Activated CD8-positive, alpha-beta memory T cell treated with anti-CD3 and anti-CD28 coated beads for 4 hours (primary cell): ENCODE data around the gene PLCB1.

Experiments
- DNase-seq, 2 donors: peaks; one replicate each; pipeline ENCODE4 v3.0.0-alpha.2; 2020; ENCODE audit warnings: low read depth in 2 of 2

PLCB1 gene

GRCh38 chr20:8657664-8658063 is 525.6 kb downstream of the PLCB1 start:
- no peak for DNase-seq

GRCh38 chr20:8658103-8658502 is 526.0 kb downstream of the PLCB1 start:
- DNase-seq = no peak

GRCh38 chr20:8661229-8661952 is 529.3 kb downstream of the PLCB1 start:
- no peak for DNase-seq

- DNase-seq = no peak
Measured at GRCh38 chr20:8662433-8662954, 530.4 kb downstream of the PLCB1 start.

GRCh38 chr20:8663424-8663823 is 531.4 kb downstream of the PLCB1 start:
- DNase-seq = no peak

GRCh38 chr20:8664778-8665177 is 532.7 kb downstream of the PLCB1 start:
- no peak for DNase-seq

GRCh38 chr20:8667306-8667705 is 535.2 kb downstream of the PLCB1 start:
- no peak for DNase-seq

- no peak for DNase-seq
Measured at GRCh38 chr20:8670207-8670892, 538.3 kb downstream of the PLCB1 start.

- DNase-seq = no peak
Measured at GRCh38 chr20:8670893-8671215, 538.8 kb downstream of the PLCB1 start.

- no peak for DNase-seq
Measured at GRCh38 chr20:8671370-8671961, 539.4 kb downstream of the PLCB1 start.

- no peak for DNase-seq
Measured at GRCh38 chr20:8673116-8673515, 541.0 kb downstream of the PLCB1 start.

- DNase-seq = no peak
Measured at GRCh38 chr20:8675896-8676295, 543.8 kb downstream of the PLCB1 start.

- DNase-seq = no peak
Measured at GRCh38 chr20:8678098-8678776, 546.2 kb downstream of the PLCB1 start.

- no peak for DNase-seq
Measured at GRCh38 chr20:8689337-8689736, 557.3 kb downstream of the PLCB1 start.

- no peak for DNase-seq
Measured at GRCh38 chr20:8690074-8690473, 558.0 kb downstream of the PLCB1 start.

- DNase-seq = no peak
Measured at GRCh38 chr20:8693709-8694108, 561.6 kb downstream of the PLCB1 start.

GRCh38 chr20:8700756-8701155 is 568.7 kb downstream of the PLCB1 start:
- no peak for DNase-seq

- no peak for DNase-seq
Measured at GRCh38 chr20:8706961-8707700, 575.1 kb downstream of the PLCB1 start.

GRCh38 chr20:8709627-8710026 is 577.6 kb downstream of the PLCB1 start:
- no peak for DNase-seq

- DNase-seq = no peak
Measured at GRCh38 chr20:8711501-8711900, 579.4 kb downstream of the PLCB1 start.

- no peak for DNase-seq
Measured at GRCh38 chr20:8714206-8714605, 582.1 kb downstream of the PLCB1 start.

- DNase-seq = no peak
Measured at GRCh38 chr20:8718279-8718678, 586.2 kb downstream of the PLCB1 start.
